Measurements from ENCODE around the gene BNC2.

BNC2 gene

GRCh38 chr9:16811987-16812685 lies 58.3 kb downstream of the BNC2 start:
- DNase-seq = no peak

DNA sequence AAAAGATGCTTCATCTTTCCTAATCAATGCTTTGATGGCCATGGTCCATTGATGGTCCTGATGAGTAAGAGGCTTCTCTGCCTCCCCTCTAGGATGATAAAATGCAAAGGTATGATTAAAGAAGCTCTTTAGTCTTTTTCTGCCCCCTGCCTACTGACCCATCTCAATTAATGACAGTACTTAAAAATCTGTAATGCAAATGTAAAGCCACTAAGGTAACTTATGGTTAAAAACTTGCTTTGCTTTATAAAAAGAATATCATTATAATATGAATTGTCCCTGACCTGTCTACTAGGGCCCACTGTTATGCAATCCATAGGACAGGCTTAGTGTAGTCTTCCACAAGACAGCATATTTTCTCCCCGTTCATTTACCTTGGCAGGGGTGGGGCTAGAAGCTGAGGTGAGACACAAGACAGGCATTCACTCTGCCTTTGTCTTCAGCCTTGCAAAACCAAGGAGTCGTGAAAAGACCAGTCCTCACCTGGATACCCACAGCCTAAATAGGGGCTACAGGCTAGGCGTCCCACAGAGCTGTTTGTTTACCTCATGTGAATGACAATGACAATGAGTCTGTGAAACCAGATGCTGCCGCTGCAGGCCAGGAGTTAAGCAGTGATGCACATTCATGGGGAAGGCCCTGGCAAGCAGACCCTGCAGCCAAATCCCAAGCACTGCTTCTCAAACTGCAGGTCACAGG lies 60.4 kb downstream of the BNC2 start:
- no peak for DNase-seq

- DNase-seq = no peak
Observed at GRCh38 chr9:16806674-16807073, 63.8 kb downstream of the BNC2 start.

DNA sequence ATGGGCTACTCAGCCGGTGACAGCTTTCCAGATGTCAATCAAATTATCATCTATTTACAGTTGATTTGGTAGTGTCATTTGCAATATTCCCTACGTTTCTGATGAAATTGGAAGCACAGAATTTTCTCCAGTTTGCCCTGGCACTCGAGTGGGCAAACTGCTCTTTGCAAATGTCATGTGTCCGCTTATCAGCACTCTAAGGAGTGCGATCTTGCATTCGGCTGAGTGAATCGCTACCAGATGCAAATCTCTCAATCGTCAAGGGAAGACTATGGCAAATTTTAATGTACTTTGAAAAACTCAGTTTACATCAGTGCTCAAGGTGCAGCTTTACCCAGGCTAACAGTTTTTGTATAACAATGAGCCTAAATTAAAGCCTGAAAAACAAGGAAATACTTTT lies 66.8 kb downstream of the BNC2 start:
- DNase-seq = peak; percentile 32

DNA sequence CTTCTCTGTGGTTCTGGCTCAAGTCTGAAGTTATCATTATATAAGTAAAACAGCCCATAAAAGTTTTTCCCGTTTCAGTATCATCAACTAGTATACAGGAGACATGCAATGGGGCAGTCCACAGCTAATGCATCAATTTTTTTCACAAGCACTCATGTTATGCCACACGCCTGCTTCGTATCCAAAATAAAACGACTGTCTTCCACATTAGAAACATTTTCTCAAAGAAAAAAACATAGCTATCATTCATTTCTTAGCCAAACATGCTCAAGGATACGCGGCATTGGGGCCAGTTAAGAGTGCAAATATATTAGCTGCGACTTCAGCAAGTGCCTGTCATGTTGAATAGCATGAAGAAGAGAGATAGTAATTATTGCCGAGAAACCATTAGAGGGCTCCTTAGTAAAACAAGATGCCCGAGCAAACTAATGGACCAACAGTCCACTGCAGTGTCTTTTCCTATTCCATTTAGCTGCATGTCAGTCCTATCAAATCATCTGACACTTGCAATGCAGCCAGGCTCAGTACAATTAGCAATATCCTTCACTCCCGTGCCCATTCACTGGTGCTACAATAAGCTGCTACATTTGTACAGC lies 68.5 kb downstream of the BNC2 start:
- peak; percentile 41 for DNase-seq

- no peak for DNase-seq
Observed at GRCh38 chr9:16796304-16796825, 74.1 kb downstream of the BNC2 start.

- no peak for DNase-seq
Observed at GRCh38 chr9:16794871-16795639, 75.4 kb downstream of the BNC2 start.

GRCh38 chr9:16794103-16794502 lies 76.4 kb downstream of the BNC2 start:
- no peak for DNase-seq

- no peak for DNase-seq
Observed at GRCh38 chr9:16787724-16788123, 82.7 kb downstream of the BNC2 start.

GRCh38 chr9:16784002-16784401 lies 86.5 kb downstream of the BNC2 start:
- DNase-seq = no peak

GRCh38 chr9:16782490-16782889 lies 88.0 kb downstream of the BNC2 start:
- DNase-seq = no peak

DNA sequence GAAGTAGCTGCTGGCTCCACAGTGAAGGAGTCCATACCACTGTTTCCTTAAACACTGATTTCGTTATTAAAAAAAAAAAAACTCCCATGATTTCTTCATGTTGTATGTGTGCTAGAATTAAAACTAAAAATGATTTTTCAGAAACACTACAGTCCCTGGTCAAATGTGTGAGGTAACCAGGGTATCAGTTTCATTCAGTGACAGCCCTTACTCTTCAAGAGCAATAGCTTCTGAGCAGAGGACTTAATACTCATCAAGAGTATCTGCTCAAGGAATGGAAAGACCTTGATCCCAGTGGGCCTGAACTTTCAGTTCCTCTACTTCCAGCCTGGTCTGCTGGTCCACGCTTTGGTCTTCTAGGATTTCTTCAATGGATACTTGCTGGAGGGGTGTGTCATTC lies 95.1 kb downstream of the BNC2 start:
- no peak for DNase-seq

DNA sequence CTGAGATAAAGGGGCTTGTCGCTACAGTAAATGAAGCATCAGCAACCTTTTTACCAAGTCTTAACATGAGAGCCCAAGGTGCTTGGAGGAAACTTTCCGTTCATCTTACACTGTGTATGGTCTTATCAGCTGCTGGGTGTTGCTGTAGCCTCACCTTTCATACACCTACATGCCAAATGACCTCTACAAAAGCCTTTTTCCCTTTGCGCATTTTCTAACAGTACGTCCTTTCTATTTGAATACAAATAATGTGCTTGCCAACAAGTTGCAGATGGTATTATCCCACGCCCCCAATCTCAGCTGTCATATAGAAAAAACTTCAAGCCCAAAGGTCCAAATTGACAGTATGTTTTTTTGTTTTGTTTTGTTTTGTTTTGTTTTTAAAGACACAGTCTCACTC lies 96.9 kb downstream of the BNC2 start:
- DNase-seq = no peak

GRCh38 chr9:16773116-16773515 lies 97.4 kb downstream of the BNC2 start:
- DNase-seq = no peak

DNA sequence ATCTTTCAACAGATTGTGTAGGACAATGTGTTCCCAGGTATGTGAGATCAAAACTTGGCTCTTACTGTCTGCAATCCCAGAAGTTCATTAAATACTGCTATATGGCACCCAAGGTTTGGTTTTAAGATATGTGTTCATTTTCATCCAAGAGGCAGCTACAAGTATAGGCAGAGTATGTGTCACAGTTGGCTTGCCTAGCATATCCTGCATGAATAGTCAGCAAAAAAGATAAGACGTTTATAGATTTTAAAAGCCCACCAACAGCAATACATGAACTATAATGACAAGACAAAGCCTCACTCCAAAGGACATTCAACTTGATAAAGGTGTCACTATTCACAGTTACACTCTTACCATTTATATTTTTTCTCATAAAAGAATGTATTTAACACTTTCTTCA lies 99.1 kb downstream of the BNC2 start:
- no peak for DNase-seq

GRCh38 chr9:16769291-16769690 lies 101.2 kb downstream of the BNC2 start:
- DNase-seq = no peak

- DNase-seq = no peak
Observed at GRCh38 chr9:16768816-16769215, 101.7 kb downstream of the BNC2 start.

DNA sequence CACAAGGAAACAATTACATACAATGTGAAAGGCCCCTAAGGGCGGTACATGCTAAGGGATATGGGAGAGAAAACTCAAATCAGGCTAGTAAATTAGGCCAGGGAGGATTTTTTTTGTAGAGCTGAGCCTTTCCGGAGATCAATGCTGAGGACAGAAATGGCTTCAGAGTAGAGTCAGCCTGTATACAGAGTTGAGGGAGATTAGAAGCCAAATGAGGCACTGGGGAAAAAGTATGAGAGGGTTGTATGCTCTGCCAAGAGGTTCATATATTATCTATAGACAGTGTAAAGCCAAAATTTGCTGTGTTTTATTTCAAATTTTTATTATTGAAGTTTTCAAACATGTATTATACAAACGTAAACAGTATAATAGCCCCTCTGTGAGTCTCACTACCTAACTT lies 103.1 kb downstream of the BNC2 start:
- DNase-seq = no peak

DNA sequence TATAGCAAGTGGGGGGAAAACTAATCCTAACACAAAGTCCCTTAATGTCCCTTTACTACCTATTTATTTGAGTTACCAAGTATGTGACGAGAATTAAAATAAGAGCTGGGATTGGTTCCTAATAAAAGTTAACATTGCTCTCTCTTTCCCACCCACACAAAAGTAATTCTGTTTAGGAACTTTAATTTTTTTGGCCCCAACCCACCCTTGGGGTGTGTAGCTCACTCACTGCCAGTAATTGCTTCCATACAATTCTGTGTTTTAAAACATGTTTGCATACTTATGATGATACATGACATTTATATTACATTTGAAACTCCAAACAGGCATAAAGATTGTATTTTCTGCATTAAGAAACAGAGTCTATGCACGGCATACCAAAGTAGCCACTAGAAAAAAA lies 106.5 kb downstream of the BNC2 start:
- DNase-seq = no peak

DNA sequence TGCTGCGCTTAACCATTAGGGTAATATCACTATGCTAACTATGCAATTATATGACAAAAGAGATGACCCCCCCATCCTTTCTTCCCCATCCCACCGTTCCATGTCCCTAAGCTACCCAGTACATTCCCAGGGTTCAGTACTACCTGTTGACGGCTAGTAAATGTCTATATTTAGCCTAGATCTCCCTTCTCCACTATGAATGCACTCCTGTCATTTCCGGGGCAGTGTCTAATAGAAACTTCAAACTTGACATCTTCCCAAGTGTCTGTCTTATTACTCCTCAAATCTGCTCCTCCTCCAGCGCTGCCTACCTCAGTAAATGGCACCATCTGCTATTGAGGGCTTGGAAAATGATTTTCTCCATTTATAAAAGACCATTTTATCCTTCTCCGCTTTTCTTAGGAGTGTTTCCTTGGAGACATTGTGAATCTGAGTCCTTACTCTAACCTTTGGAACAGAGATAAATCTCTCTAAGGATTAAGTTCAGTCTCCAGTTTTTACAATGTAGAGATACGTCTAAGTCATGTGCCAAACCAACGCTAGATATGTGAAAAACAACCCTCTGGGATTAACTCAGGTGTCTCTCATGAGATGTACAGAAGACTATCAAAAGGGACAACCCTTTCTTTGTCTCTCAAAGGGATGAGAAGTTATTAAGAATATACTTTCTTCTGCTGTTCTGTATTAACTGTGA lies 114.9 kb downstream of the BNC2 start:
- DNase-seq = no peak

GRCh38 chr9:16754662-16755061 lies 115.8 kb downstream of the BNC2 start:
- no peak for DNase-seq

- no peak for DNase-seq
Observed at GRCh38 chr9:16753256-16753655, 117.2 kb downstream of the BNC2 start.

DNA sequence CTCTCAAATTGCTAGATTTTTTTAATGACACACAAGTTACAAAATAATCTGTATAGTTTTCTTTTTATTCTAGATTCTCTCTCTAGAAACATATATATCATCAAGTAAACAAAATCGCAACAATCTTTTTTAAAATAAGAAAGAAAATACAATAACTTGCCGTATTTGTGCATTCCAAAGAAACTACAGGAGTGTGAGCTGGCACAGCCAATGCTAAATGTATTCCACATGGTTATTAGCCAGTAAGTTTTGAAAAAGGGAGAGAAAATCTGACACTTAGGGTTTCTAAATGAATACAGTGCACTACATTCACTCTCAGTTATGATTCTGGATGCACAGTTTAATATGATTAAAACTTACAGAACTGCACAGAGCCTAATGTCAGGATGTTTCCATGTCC lies 117.9 kb downstream of the BNC2 start:
- no peak for DNase-seq

All from retina (tissue), 1 donor.